Transverse colon (tissue), 4 donors: ENCODE results near the gene TYRO3. TPM values are rescaled to one million over a fixed set of nuclear protein-coding genes. Genes with fewer than 3 reads are reported as not detected.

Source experiments
- DNase-seq: peaks from one replicate; pipeline ENCODE4 v3.0.0-alpha.2; 2019
- H3K27ac ChIP-seq, 4 donors: fragments of 200-600 bp; sonication (generic); 2 replicates each; pipeline ENCODE4 v1.5.1; 2016 to 2018; ENCODE audit warnings: inconsistent platforms in 4 of 4
- H3K27me3 ChIP-seq: fragments of 200-600 bp; sonication (generic); 2 replicates; pipeline ENCODE4 v1.5.1; 2017; ENCODE audit warnings: inconsistent platforms
- H3K36me3 ChIP-seq, 4 donors: fragments of 200-600 bp; sonication (generic); 2 replicates each; pipeline ENCODE4 v1.5.1; 2017 to 2019; ENCODE audit warnings: inconsistent platforms in 4 of 4
- H3K4me1 ChIP-seq, 4 donors: fragments of 200-600 bp; sonication (generic); 2 replicates each; pipeline ENCODE4 v1.5.1; 2017 to 2020; ENCODE audit warnings: inconsistent platforms in 4 of 4
- H3K4me3 ChIP-seq, 4 donors: fragments of 200-600 bp; sonication (generic); 1 replicate in 1 of 4; 2 replicates in 3 of 4; pipeline versions ENCODE4 v1.5.1 to v1.6.1; 2017 to 2019; ENCODE audit warnings: inconsistent platforms in 4 of 4
- H3K9me3 ChIP-seq, 2 donors: fragments of 200-600 bp; sonication (generic); 2 replicates each; pipeline ENCODE4 v1.5.1; 2017 to 2019; ENCODE audit warnings: inconsistent platforms in 2 of 2
- CTCF ChIP-seq, 5 experiments: fragments of 200-600 bp in 3 of 5; fragments of 450-650 bp in 2 of 5; sonication (generic) in 3 of 5; IDR thresholded peaks; 1 replicate in 2 of 5; 2 replicates in 3 of 5; pipeline ENCODE4 v1.5.1; 2016 to 2017; ENCODE audit warnings: antibody characterized with exemption in 5 of 5, inconsistent platforms in 3 of 5, mild to moderate bottlenecking in 2 of 5, moderate library complexity in 1 of 5
- EP300 ChIP-seq: sonication (generic); formaldehyde crosslinking; IDR thresholded peaks from one replicate; pipeline ENCODE4 v1.6.1; 2017; ENCODE audit warnings: antibody characterized with exemption, low read depth
- POLR2A ChIP-seq: fragments of 450-650 bp; IDR thresholded peaks from one replicate; pipeline ENCODE4 v1.6.1; 2016; ENCODE audit warnings: antibody characterized with exemption, mild to moderate bottlenecking, moderate library complexity
- POLR2AphosphoS5 ChIP-seq, 3 donors: sonication (generic); formaldehyde crosslinking; IDR thresholded peaks; one replicate each; pipeline ENCODE4 v1.6.1; 2016; ENCODE audit warnings: antibody characterized with exemption in 3 of 3
- WGBS, 2 donors: methylation state at CpG; one replicate each; pipeline ENCODE4 v1.1.5; 2018; ENCODE audit warnings: low coverage in 1 of 2; 5-methylcytosine and 5-hydroxymethylcytosine counted together
- in situ Hi-C, 4 donors: fragments of 200-750 bp; cut with MboI; loops; one replicate each; pipeline versions ENCODE4 v1.15.0 to v1.15.1; 2017; ENCODE audit warnings: low sequenced_read_pairs in 3 of 4, low pct_ligation_motif_present in 1 of 4, low pct_unique_long_range_greater_than_20kb in 1 of 4
- intact Hi-C: fragments of 100-400 bp; cut with DNase I; formaldehyde crosslinking; loops from one replicate; pipeline ENCODE4 v1.15.1; 2023; ENCODE audit warnings: low total_unique reads
- total RNA-seq, 4 donors: library from RNA; depleted of rRNA; stranded (reverse); fragments of >200 nt; gene quantifications; one replicate each; pipeline ENCODE4 v1.1.0, GENCODE V29; 2016

Gene TYRO3
- total RNA-seq, 4 donors from 2014 or later, result 0.60 to 1.6 (median 0.82) TPM; not detected in 1

DNA sequence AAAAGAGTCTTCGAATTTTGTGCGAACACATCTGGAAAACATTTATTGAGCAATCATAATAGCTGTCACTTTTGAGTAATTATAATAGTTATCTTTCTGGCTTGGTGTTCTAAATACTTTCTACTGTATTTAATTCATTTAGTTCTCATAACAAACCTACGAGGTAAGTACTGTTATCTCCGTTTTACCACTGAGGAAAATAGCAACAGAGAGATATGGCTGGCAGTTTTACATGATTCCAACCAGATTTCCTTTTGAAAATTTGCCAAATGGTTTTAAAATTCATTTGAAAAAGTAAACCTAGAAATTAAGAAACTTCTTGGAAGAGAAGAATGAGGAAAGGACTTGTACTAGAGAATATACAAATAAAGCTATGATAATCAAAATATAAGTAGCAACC lies 63.9 kb downstream of the TYRO3 start:
- intact Hi-C loops (no loop called here), in situ Hi-C loops (loop anchor here in 2 of 4 donors (25.0 kb wide), 1 partner anchor 189 kb away; no protein-coding TSS in a partner anchor)
- 85 to 86% methylated on average over 4 of the region's 4 CpGs for WGBS, 2 donors
- TF ChIP-seq EP300 (no peak), CTCF (IDR thresholded peaks at IDR 0.05) (no peak), POLR2A (no peak), POLR2AphosphoS5 (IDR thresholded peaks at IDR 0.05) (no peak)
- peaks cover 0 to 21% (median 15%) of the 10 kb centered on the region in 4 donors for H3K4me1 ChIP-seq
- no peaks in the 10 kb centered on the region for H3K9me3 ChIP-seq
- no peak overlapping the region for H3K4me3 ChIP-seq
- no peaks in the 10 kb centered on the region for H3K27me3 ChIP-seq
- DNase-seq, result no peak
- peak overlapping the region in 1 of 4 donors; percentile 61 for H3K27ac ChIP-seq
- H3K36me3 ChIP-seq, result no peaks in the 10 kb centered on the region

DNA sequence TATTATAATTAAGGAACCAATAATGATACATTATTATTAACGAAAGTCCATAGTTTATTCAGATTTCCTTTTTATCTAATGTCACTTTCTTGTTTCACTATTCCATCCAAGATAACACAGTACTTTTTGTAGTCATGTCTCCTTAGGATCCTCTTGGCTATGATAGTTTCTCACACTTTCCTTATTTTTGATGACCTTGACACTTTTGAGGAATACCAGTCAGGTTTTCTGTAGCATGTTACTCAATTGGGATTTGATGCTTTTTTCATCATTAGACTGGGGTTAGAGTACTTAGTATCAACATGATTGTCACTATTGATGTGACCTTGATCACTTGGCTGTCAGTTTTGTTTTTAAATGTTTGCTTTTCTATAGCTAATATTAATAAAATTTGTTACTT lies 68.2 kb downstream of the TYRO3 start:
- intact Hi-C loops (no loop called here), in situ Hi-C loops (no loop called here)
- no peaks in the 10 kb centered on the region for H3K9me3 ChIP-seq
- no peak for DNase-seq
- no peak overlapping the region for H3K4me3 ChIP-seq
- H3K27me3 ChIP-seq, result no peaks in the 10 kb centered on the region
- no peak overlapping the region for H3K27ac ChIP-seq
- peaks cover 0 to 18% (median 8%) of the 10 kb centered on the region in 4 donors for H3K4me1 ChIP-seq
- no peaks in the 10 kb centered on the region for H3K36me3 ChIP-seq
- WGBS, 2 donors, result 100% methylated on average over 1 of the region's 1 CpG; no CpG with 5 or more reads in 1 of the 2 donors
- TF ChIP-seq CTCF (IDR thresholded peaks at IDR 0.05) (no peak), POLR2A (no peak), EP300 (no peak), POLR2AphosphoS5 (IDR thresholded peaks at IDR 0.05) (no peak)

DNA sequence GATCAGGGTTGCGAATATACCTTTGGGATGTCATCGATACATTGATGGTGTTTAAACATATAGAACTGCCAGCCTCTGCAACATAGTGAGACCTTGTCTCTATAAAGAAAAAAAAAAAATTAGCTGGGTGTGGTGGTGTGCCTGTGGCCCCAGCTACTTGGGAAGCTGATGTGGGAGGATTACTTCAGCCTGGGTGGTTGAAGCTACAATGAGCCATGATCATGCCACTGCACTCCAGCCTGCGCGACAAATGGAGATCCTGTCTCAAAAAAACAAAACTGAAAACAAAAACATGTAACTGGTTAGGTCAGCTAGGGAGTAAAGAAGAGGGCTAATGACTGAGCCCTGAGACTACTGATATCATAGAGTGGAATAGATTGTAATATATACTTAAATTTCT lies 70.5 kb downstream of the TYRO3 start:
- Histone ChIP-seq H3K27me3 (no peaks in the 10 kb centered on the region), H3K4me3 (no peak overlapping the region), H3K36me3 (no peaks in the 10 kb centered on the region), H3K4me1 (peaks cover 0 to 18% (median 7%) of the 10 kb centered on the region in 4 donors), H3K9me3 (no peaks in the 10 kb centered on the region), H3K27ac (no peak overlapping the region)
- in situ Hi-C loops, result no loop called here
- TF ChIP-seq EP300, result no peak
- TF ChIP-seq CTCF (IDR thresholded peaks at IDR 0.05), result no peak
- TF ChIP-seq POLR2A, result no peak
- no peak for TF ChIP-seq POLR2AphosphoS5 (IDR thresholded peaks at IDR 0.05)
- 94 to 95% methylated on average over 2 to 4 of the region's 4 CpGs for WGBS, 2 donors
- no peak for DNase-seq
- intact Hi-C loops, result no loop called here

GRCh38 chr15:41629883-41630282 lies 70.9 kb downstream of the TYRO3 start:
- Histone ChIP-seq H3K9me3 (no peaks in the 10 kb centered on the region), H3K27me3 (no peaks in the 10 kb centered on the region), H3K4me1 (peaks cover 0 to 18% (median 7%) of the 10 kb centered on the region in 4 donors), H3K27ac (no peak overlapping the region), H3K4me3 (no peak overlapping the region), H3K36me3 (no peaks in the 10 kb centered on the region)
- WGBS, 2 donors, result 85 to 92% methylated on average over 4 to 5 of the region's 5 CpGs
- DNase-seq, result no peak
- TF ChIP-seq POLR2A, result no peak
- TF ChIP-seq POLR2AphosphoS5 (IDR thresholded peaks at IDR 0.05), result no peak
- no peak for TF ChIP-seq EP300
- no peak for TF ChIP-seq CTCF (IDR thresholded peaks at IDR 0.05)
- in situ Hi-C loops (no loop called here), intact Hi-C loops (no loop called here)
